ENCODE results near the gene ZNF598. TPM values are rescaled to one million over a fixed set of nuclear protein-coding genes. Genes with fewer than 3 reads are reported as not detected.

Gene ZNF598
- total RNA-seq, 1 experiment from 2014 or later: 50.4 TPM

- no peak overlapping the region for H3K4me3 Mint-ChIP-seq (ENCODE audit: unreplicated experiment)
- ChIA-PET CTCF (no interaction called here), POLR2A (interaction anchor here (0.6 kb wide), 1 partner anchor 454 kb away, joined by 4 read pairs; no protein-coding TSS in a partner anchor)
- intact Hi-C loops (cut with micrococcal nuclease; ENCODE audit: unreplicated experiment): no loop called here
- Histone ChIP-seq H3K27me3 (replicated peaks; ENCODE audit: control insufficient read depth, insufficient read depth, low read length) (no peaks in the 10 kb centered on the region), H3K4me1 (peaks cover 29% of the 10 kb centered on the region), H3K4me3 (ENCODE audit: low read depth, low read length) (no peak overlapping the region), H3K9me3 (no peaks in the 10 kb centered on the region), H3K36me3 (ENCODE audit: control insufficient read depth, insufficient read depth, low read length) (no peaks in the 10 kb centered on the region; the same call in 1 of the 2 replicates)
- H3K4me1 Mint-ChIP-seq (ENCODE audit: low read depth, unreplicated experiment): peaks cover 7% of the 10 kb centered on the region
- no peaks in the 10 kb centered on the region for H3K27me3 Mint-ChIP-seq (ENCODE audit: insufficient read depth, unreplicated experiment)
- TF ChIP-seq CTCF (IDR thresholded peaks at IDR 0.05; ENCODE audit: insufficient read depth in 1 of 2, low read depth in 1 of 2, low read length in 1 of 2, severe bottlenecking in 1 of 2, unreplicated experiment in 1 of 2): no peak
- no peaks in the 10 kb centered on the region for H3K9me3 Mint-ChIP-seq (ENCODE audit: unreplicated experiment)
- no peak for DNase-seq
- H3K27ac Mint-ChIP-seq (ENCODE audit: unreplicated experiment): no peak overlapping the region
- BruUV-seq (replicated peaks): no TSS peak
- peaks cover 16% of the 10 kb centered on the region for H3K36me3 Mint-ChIP-seq (ENCODE audit: insufficient read depth, unreplicated experiment)
These were observed 26.8 kb upstream of the ZNF598 start for GRCh38 chr16:2036200-2036966.

- BruUV-seq (replicated peaks): no TSS peak
- H3K4me1 ChIP-seq: peaks cover 29% of the 10 kb centered on the region
- DNase-seq: peak; percentile 62 to 69
These were observed 26.0 kb upstream of the ZNF598 start for GRCh38 chr16:2035431-2036199.

More at GRCh38 chr16:2035431-2036199, 26.0 kb upstream of the ZNF598 start:
- ChIA-PET POLR2A (interaction anchor here (0.6 kb wide), 1 partner anchor 453 kb away, joined by 4 read pairs; no protein-coding TSS in a partner anchor), CTCF (interaction anchor here (0.5 to 0.7 kb wide), 2 partner anchors 20 to 23 kb away, joined by 3 read pairs; no protein-coding TSS in a partner anchor)
- H3K27ac Mint-ChIP-seq (ENCODE audit: unreplicated experiment): peak overlapping the region; percentile 50
- no peak overlapping the region for H3K4me3 Mint-ChIP-seq (ENCODE audit: unreplicated experiment)
- peaks cover 7% of the 10 kb centered on the region for H3K4me1 Mint-ChIP-seq (ENCODE audit: low read depth, unreplicated experiment)
- Histone ChIP-seq H3K27me3 (replicated peaks; ENCODE audit: control insufficient read depth, insufficient read depth, low read length) (no peaks in the 10 kb centered on the region), H3K4me3 (ENCODE audit: low read depth, low read length) (no peak overlapping the region), H3K9me3 (no peaks in the 10 kb centered on the region), H3K36me3 (ENCODE audit: control insufficient read depth, insufficient read depth, low read length) (no peaks in the 10 kb centered on the region; the same call in 1 of the 2 replicates)
- intact Hi-C loops (cut with micrococcal nuclease; ENCODE audit: unreplicated experiment): no loop called here
- no peak for TF ChIP-seq CTCF (IDR thresholded peaks at IDR 0.05; ENCODE audit: insufficient read depth in 1 of 2, low read depth in 1 of 2, low read length in 1 of 2, severe bottlenecking in 1 of 2, unreplicated experiment in 1 of 2)
- no peaks in the 10 kb centered on the region for H3K27me3 Mint-ChIP-seq (ENCODE audit: insufficient read depth, unreplicated experiment)
- no peaks in the 10 kb centered on the region for H3K9me3 Mint-ChIP-seq (ENCODE audit: unreplicated experiment)
- peaks cover 16% of the 10 kb centered on the region for H3K36me3 Mint-ChIP-seq (ENCODE audit: insufficient read depth, unreplicated experiment)
